PC-3 (cell line): Measurements from ENCODE around the gene LBR. TPM values are rescaled to one million over a fixed set of nuclear protein-coding genes. Genes with fewer than 3 reads are reported as not detected.

Source experiments
- ATAC-seq: fragments of 200-7000 bp; cut with Tn5 transposase; 2 replicates; pipeline ENCODE4 v1.9.1; 2020; ENCODE audit warnings: mild to moderate bottlenecking, moderate library complexity
- BruUV-seq: library from RNA; stranded (reverse); fragments of 400-500 nt; replicated peaks from 2 replicates; lab custom pipeline; 2021; lab: Mats Ljungman, UMichigan
- CTCF ChIA-PET: fragments of 300-600 bp; sonication (Branson Sonifier 250); formaldehyde crosslinking; loops from one replicate; lab custom pipeline; 2022; ENCODE audit warnings: antibody characterized with exemption; lab: Charles Lee
- POLR2A ChIA-PET: fragments of 300-600 bp; sonication (Branson Sonifier 250); formaldehyde crosslinking; loops from one replicate; lab custom pipeline; 2022; ENCODE audit warnings: antibody characterized with exemption; ENCODE audit not compliant: unreplicated experiment; lab: Charles Lee
- DNase-seq: peaks from one replicate; pipeline ENCODE4 v3.0.0-alpha.2; 2015
- H2AFZ ChIP-seq: fragments of 300-600 bp; sonication (generic); 2 replicates; pipeline ENCODE4 v1.6.0; 2016; ENCODE audit warnings: antibody characterized with exemption, low read length
- H3F3A ChIP-seq: fragments of 300-600 bp; sonication (generic); one replicate; pipeline ENCODE4 v1.6.0; 2017; ENCODE audit warnings: antibody characterized with exemption, low read length, control low read depth, mild to moderate bottlenecking; ENCODE audit not compliant: unreplicated experiment
- H3K27ac ChIP-seq: fragments of 300-600 bp; sonication (generic); 2 replicates; pipeline ENCODE4 v1.5.1; 2016; ENCODE audit warnings: mild to moderate bottlenecking, low read length
- H3K27me3 ChIP-seq: fragments of 300-600 bp; sonication (generic); 2 replicates; pipeline ENCODE4 v1.6.1; 2016; ENCODE audit warnings: low read length, mixed read lengths
- H3K36me3 ChIP-seq: fragments of 300-600 bp; sonication (generic); 2 replicates; pipeline ENCODE4 v1.6.1; 2016; ENCODE audit warnings: low read depth, mixed run types, low read length, mixed read lengths
- H3K4me1 ChIP-seq: fragments of 300-600 bp; sonication (generic); 2 replicates; pipeline ENCODE4 v1.5.1; 2016; ENCODE audit warnings: low read length; ENCODE audit not compliant: insufficient read depth
- H3K4me2 ChIP-seq: fragments of 300-600 bp; sonication (generic); 2 replicates; pipeline ENCODE4 v1.6.0; 2016; ENCODE audit warnings: low read length
- H3K4me3 ChIP-seq: fragments of 300-600 bp; sonication (generic); 2 replicates; pipeline ENCODE4 v1.5.1; 2016; ENCODE audit warnings: mild to moderate bottlenecking, low read length, mixed read lengths
- H3K79me2 ChIP-seq: fragments of 300-600 bp; sonication (generic); 2 replicates; pipeline ENCODE4 v1.6.1; 2017; ENCODE audit warnings: low read length, mixed read lengths
- H3K9ac ChIP-seq: fragments of 300-600 bp; sonication (generic); 2 replicates; pipeline ENCODE4 v1.6.0; 2016; ENCODE audit warnings: mild to moderate bottlenecking, low read length
- H3K9me2 ChIP-seq: fragments of 300-600 bp; sonication (generic); replicated peaks from 2 replicates; pipeline ENCODE4 v1.6.1; 2016; ENCODE audit warnings: mixed run types, low read length, mixed read lengths
- H3K9me3 ChIP-seq: fragments of 300-600 bp; sonication (generic); 2 replicates; pipeline ENCODE4 v1.6.1; 2016; ENCODE audit warnings: low read length, mixed read lengths
- H4K20me1 ChIP-seq: fragments of 300-600 bp; sonication (generic); 2 replicates; pipeline ENCODE4 v1.6.1; 2016; ENCODE audit warnings: low read length, mixed read lengths
- EZH2 ChIP-seq: fragments of 300-600 bp; sonication (generic); IDR thresholded peaks from one replicate; pipeline ENCODE4 v1.6.1; 2017; ENCODE audit warnings: antibody characterized with exemption, mild to moderate bottlenecking, low read length; ENCODE audit not compliant: unreplicated experiment
- EZH2phosphoT487 ChIP-seq: fragments of 300-600 bp; sonication (generic); IDR thresholded peaks from 2 replicates; pipeline ENCODE4 v1.6.1; 2018; ENCODE audit warnings: mild to moderate bottlenecking, antibody characterized with exemption, low read length, borderline replicate concordance
- intact Hi-C: fragments of 100-400 bp; cut with micrococcal nuclease; formaldehyde crosslinking; loops from 2 replicates; pipeline ENCODE4 v1.9.0; 2023
- total RNA-seq: library from RNA; depleted of rRNA; stranded (reverse); fragments of >200 nt; gene quantifications from 2 replicates; pipeline ENCODE4 v1.2.3, GENCODE V29; 2014
- TF ChIP-seq, protein P1 (sequence below): fragments of 300-600 bp; sonication (generic); conservative IDR thresholded peaks from 2 replicates; pipeline ENCODE4 v1.5.1; 2017; ENCODE audit warnings: antibody characterized with exemption, low read depth, mild to moderate bottlenecking, low read length

The LBR gene
- total RNA-seq, 1 experiment from 2014 or later, result 35.1 TPM

DNA sequence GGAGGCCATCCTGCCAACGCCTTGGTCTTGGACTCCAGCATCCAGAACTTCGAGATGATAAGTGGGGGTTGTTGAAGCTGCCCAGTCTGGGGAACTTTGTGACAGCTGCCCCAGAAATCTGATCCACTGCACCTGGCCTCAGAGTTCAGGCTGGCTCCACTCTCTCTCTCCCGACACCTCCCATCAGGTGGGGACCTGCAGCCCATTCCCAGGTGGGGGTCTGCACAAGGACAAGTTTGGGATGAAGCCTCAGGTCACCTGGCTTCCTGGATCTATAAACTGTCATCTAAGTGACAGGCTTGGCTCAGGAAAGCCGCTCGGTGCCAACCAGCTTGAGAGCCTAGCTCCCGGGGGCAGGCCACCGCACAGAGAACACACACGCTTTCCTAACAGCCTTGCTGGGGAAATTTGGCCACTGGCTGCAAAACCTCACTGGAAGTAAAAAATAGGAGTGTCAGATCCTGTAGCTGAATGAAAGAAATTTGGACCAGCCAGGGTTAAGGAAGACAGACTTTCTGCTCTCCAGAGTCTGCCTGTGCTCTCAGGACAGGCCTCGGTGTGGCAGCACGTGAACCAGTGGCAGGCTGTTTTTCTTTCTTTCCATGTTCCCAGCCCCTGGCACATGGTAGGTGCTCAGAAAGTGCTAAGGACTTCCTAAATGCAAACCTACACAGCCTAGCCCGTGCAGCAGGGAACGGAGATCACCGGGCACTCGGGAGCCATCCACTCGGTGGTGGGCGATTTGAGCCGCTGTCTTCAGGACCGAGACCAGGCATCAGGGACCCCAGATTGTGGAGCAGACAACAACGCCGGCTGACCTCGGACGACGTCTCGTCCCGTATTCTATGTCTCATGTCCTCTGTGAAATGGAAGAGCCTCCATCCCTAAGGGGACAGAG is 42.6 kb upstream of the LBR start:
- Histone ChIP-seq H3K9me3 (no peaks in the 10 kb centered on the region), H3K27ac (no peak overlapping the region), H4K20me1 (no peaks in the 10 kb centered on the region), H3K27me3 (no peaks in the 10 kb centered on the region), H3K4me2 (no peak overlapping the region), H3K79me2 (no peaks in the 10 kb centered on the region), H3K4me1 (peaks cover 15% of the 10 kb centered on the region), H3F3A (no peaks in the 10 kb centered on the region), H3K9ac (no peak overlapping the region), H3K36me3 (no peaks in the 10 kb centered on the region), H2AFZ (no peak overlapping the region), H3K4me3 (no peak overlapping the region), H3K9me2 (no peaks in the 10 kb centered on the region)
- DNase-seq (no peak), ATAC-seq (no peak)
- ChIA-PET POLR2A (no interaction called here), CTCF (no interaction called here)
- intact Hi-C loops, result no loop called here
- BruUV-seq, result no TSS peak
- no peak for TF ChIP-seq EZH2phosphoT487
- TF ChIP-seq EZH2, result no peak

DNA sequence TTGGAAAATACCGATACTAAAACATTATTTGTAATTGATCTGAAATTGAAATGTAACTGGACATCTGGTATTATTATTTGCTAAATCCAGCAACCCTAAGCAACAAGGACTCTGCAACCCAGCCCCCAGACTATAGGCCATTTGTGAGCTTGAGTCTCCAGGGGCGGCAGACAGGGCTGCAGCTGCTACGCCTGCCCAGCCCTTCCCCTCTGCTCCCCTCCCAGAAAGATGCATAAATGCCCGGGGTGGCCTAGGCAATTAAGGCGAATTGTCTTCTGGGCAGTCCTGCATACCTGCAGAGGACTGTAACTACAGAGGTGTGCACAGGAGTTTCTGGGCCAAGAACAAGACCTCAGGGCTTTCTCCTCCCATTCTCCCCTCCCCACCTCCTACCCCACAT is 41.2 kb upstream of the LBR start:
- Histone ChIP-seq H3K4me3 (no peak overlapping the region), H2AFZ (no peak overlapping the region), H3K4me2 (no peak overlapping the region), H3K9me3 (no peaks in the 10 kb centered on the region), H3K36me3 (no peaks in the 10 kb centered on the region), H3K27ac (no peak overlapping the region), H3K79me2 (no peaks in the 10 kb centered on the region), H3K27me3 (no peaks in the 10 kb centered on the region), H3F3A (no peaks in the 10 kb centered on the region), H4K20me1 (no peaks in the 10 kb centered on the region), H3K9ac (no peak overlapping the region), H3K9me2 (no peaks in the 10 kb centered on the region), H3K4me1 (peaks cover 20% of the 10 kb centered on the region)
- CTCF ChIA-PET, result no interaction called here
- BruUV-seq, result no TSS peak
- TF ChIP-seq EZH2 (no peak), EZH2phosphoT487 (no peak)
- TF ChIP-seq, protein P1, sequence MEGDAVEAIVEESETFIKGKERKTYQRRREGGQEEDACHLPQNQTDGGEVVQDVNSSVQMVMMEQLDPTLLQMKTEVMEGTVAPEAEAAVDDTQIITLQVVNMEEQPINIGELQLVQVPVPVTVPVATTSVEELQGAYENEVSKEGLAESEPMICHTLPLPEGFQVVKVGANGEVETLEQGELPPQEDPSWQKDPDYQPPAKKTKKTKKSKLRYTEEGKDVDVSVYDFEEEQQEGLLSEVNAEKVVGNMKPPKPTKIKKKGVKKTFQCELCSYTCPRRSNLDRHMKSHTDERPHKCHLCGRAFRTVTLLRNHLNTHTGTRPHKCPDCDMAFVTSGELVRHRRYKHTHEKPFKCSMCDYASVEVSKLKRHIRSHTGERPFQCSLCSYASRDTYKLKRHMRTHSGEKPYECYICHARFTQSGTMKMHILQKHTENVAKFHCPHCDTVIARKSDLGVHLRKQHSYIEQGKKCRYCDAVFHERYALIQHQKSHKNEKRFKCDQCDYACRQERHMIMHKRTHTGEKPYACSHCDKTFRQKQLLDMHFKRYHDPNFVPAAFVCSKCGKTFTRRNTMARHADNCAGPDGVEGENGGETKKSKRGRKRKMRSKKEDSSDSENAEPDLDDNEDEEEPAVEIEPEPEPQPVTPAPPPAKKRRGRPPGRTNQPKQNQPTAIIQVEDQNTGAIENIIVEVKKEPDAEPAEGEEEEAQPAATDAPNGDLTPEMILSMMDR, result no peak
- intact Hi-C loops, result no loop called here
- ATAC-seq (no peak), DNase-seq (no peak)
- POLR2A ChIA-PET, result no interaction called here

DNA sequence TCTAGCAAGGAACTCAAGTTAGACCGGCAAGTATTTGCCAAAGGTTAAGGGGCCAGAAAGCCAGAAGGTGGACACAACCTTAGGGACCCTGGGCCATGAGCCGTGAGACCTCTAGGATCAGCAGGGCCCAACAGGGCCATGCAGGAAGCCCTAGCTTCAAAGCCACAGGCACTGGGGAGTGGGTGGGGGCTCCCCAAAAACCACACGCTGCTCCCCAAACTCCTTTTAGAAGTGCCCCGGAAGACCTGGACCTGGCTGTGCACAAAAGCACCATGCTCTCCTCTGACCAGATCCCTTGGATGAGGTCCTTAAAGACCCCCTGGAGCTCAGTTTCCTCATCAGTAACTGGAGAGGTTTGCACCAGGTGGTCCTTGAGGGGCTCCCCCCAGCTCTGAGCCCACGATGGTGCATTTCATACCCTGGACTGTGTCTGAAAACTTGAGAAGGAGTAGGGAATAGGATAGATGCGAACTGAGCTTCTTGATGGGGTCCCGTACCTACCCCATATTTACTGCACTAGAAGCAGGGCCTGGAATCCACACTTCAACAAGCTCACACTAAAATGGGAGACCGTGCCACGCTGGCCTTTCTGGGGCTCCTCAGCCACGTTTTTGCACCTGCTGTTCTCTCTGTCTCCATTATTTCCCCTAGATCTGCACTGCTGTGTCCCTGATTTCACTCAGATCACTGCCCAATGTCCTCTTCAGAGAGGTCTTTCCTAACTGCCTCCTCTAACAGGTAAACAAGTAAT is 40.6 kb upstream of the LBR start:
- no peak overlapping the region for H3K4me2 ChIP-seq
- DNase-seq (no peak), ATAC-seq (no peak)
- no peak overlapping the region for H3K27ac ChIP-seq
- H3K9me2 ChIP-seq, result no peaks in the 10 kb centered on the region
- H3K27me3 ChIP-seq, result no peaks in the 10 kb centered on the region
- ChIA-PET CTCF (interaction anchor here (0.7 kb wide), 1 partner anchor 350 kb away, joined by 3 read pairs; no protein-coding TSS in a partner anchor), POLR2A (interaction anchor here (0.6 kb wide), 1 partner anchor 9 kb away, joined by 3 read pairs; no protein-coding TSS in a partner anchor)
- no peaks in the 10 kb centered on the region for H3K9me3 ChIP-seq
- peaks cover 26% of the 10 kb centered on the region for H3K4me1 ChIP-seq
- BruUV-seq, result no TSS peak
- H3K79me2 ChIP-seq, result no peaks in the 10 kb centered on the region
- intact Hi-C loops, result no loop called here
- H3K9ac ChIP-seq, result no peak overlapping the region
- no peaks in the 10 kb centered on the region for H3K36me3 ChIP-seq
- no peak overlapping the region for H3K4me3 ChIP-seq
- H4K20me1 ChIP-seq, result no peaks in the 10 kb centered on the region
- TF ChIP-seq, protein P1, result no peak
- TF ChIP-seq EZH2 (no peak), EZH2phosphoT487 (no peak)
- no peaks in the 10 kb centered on the region for H3F3A ChIP-seq
- H2AFZ ChIP-seq, result no peak overlapping the region
